Measurements from ENCODE around the gene G3BP1.
"Not testable (repeated sequence)": the region's sequence is repeated elsewhere in the genome, so short reads cannot be mapped to it uniquely, and the experiment has no call there.

G3BP1 gene

DNA sequence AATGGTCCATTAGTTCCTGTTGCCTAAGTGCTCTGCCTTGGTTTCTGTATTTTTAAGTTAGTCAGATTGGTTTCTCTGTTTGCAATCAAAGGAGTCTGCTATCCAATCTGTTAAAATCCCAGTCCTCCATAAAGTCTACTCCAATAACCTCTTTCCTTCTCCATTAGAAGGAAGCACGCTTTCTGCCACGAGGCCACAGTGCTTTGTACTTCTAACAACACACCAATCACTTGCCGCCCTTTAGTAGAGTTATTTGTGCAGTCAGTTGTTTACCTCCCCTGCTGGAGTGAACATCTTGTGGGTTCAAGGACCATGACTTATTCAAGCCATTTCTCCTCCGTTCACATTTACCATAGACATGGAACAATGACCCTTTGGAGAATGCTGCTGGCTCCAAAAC is 83.9 kb downstream of the G3BP1 start:
- H3K23ac ChIP-seq (ENCODE audit: low read length): no peak overlapping the region
- no peak overlapping the region for H3K4me3 ChIP-seq (ENCODE audit: low read depth, low read length)
- H3K4me1 ChIP-seq (ENCODE audit: control insufficient read depth in 1 of 2, insufficient read depth in 2 of 2, low read length in 2 of 2): no peaks in the 10 kb centered on the region
- H3K79me2 ChIP-seq (ENCODE audit: control insufficient read depth, insufficient read depth, low read length, poor library complexity): no peaks in the 10 kb centered on the region
- no peaks in the 10 kb centered on the region for H3K79me1 ChIP-seq (ENCODE audit: low read length)
- H3K27ac ChIP-seq (ENCODE audit: low read depth, low read length): no peak overlapping the region
- no peaks in the 10 kb centered on the region for H3K36me3 ChIP-seq (ENCODE audit: control insufficient read depth in 1 of 2, insufficient read depth in 2 of 2, low read length in 2 of 2)
- no peak overlapping the region for H3K18ac ChIP-seq (ENCODE audit: low read length)
- H4K91ac ChIP-seq (ENCODE audit: low read depth, low read length): no peak overlapping the region
- H3K27me3 ChIP-seq (ENCODE audit: insufficient read depth, low read length): no peaks in the 10 kb centered on the region
- no peak overlapping the region for H3K4ac ChIP-seq (ENCODE audit: low read depth, low read length)
- H2AFZ ChIP-seq (ENCODE audit: insufficient read depth, low read length, poor library complexity): no peak overlapping the region
- DNase-seq: no peak
- H2BK12ac ChIP-seq (ENCODE audit: low read length): no peak overlapping the region
- H4K12ac ChIP-seq (ENCODE audit: low read depth, low read length): no peak overlapping the region
- H3K4me2 ChIP-seq (ENCODE audit: low read length): no peak overlapping the region
- H4K8ac ChIP-seq (ENCODE audit: low read depth, low read length): no peak overlapping the region
- no peak overlapping the region for H3K9ac ChIP-seq (ENCODE audit: low read length)
- H2AK5ac ChIP-seq (ENCODE audit: low read length): no peak overlapping the region
- WGBS (ENCODE audit: extremely low coverage, insufficient coverage, insufficient read length): no CpG with 5 or more reads among the region's 4 CpGs
- no peaks in the 10 kb centered on the region for H3K9me3 ChIP-seq (ENCODE audit: insufficient read depth, low read depth, low read length)
- H2BK120ac ChIP-seq (ENCODE audit: insufficient read depth, low read length, poor library complexity): no peak overlapping the region
- no peak overlapping the region for H3K14ac ChIP-seq (ENCODE audit: low read length)
- H2BK5ac ChIP-seq (ENCODE audit: low read depth, low read length, poor library complexity): no peak overlapping the region

DNA sequence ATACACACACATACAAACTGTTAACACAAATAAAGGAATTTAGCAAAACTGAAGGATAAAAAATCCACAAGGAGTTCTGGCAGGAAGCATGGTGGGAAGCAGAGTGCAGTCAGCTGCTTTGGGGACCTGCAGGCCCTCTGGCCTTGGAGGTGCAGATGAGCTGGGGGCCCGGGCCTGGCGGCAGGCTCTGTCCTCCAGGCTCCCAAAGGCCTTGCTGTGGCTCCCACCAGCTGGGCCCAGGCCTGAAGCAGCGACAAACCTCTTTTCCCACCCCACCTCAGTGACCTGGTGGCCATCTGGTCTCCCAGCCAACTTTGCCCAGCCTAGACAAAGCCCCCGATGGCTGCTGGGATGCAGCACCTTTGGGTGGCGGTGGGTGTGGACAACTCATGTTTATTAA is 85.1 kb downstream of the G3BP1 start:
- no peak overlapping the region for H2BK5ac ChIP-seq (ENCODE audit: low read depth, low read length, poor library complexity)
- H2AFZ ChIP-seq (ENCODE audit: insufficient read depth, low read length, poor library complexity): no peak overlapping the region
- H3K4me3 ChIP-seq (ENCODE audit: low read depth, low read length): no peak overlapping the region
- no peak overlapping the region for H3K14ac ChIP-seq (ENCODE audit: low read length)
- H2BK12ac ChIP-seq (ENCODE audit: low read length): no peak overlapping the region
- H4K91ac ChIP-seq (ENCODE audit: low read depth, low read length): no peak overlapping the region
- H2BK120ac ChIP-seq (ENCODE audit: insufficient read depth, low read length, poor library complexity): no peak overlapping the region
- H3K9me3 ChIP-seq (ENCODE audit: insufficient read depth, low read depth, low read length): no peaks in the 10 kb centered on the region
- no peak overlapping the region for H4K8ac ChIP-seq (ENCODE audit: low read depth, low read length)
- WGBS (ENCODE audit: extremely low coverage, insufficient coverage, insufficient read length): no CpG with 5 or more reads among the region's 5 CpGs
- no peak overlapping the region for H3K27ac ChIP-seq (ENCODE audit: low read depth, low read length)
- no peak overlapping the region for H3K4me2 ChIP-seq (ENCODE audit: low read length)
- no peaks in the 10 kb centered on the region for H3K27me3 ChIP-seq (ENCODE audit: insufficient read depth, low read length)
- no peaks in the 10 kb centered on the region for H3K79me1 ChIP-seq (ENCODE audit: low read length)
- H3K18ac ChIP-seq (ENCODE audit: low read length): no peak overlapping the region
- no peak overlapping the region for H2AK5ac ChIP-seq (ENCODE audit: low read length)
- no peaks in the 10 kb centered on the region for H3K79me2 ChIP-seq (ENCODE audit: control insufficient read depth, insufficient read depth, low read length, poor library complexity)
- H3K4ac ChIP-seq (ENCODE audit: low read depth, low read length): no peak overlapping the region
- H3K9ac ChIP-seq (ENCODE audit: low read length): no peak overlapping the region
- no peak for DNase-seq
- no peaks in the 10 kb centered on the region for H3K4me1 ChIP-seq (ENCODE audit: control insufficient read depth in 1 of 2, insufficient read depth in 2 of 2, low read length in 2 of 2)
- no peaks in the 10 kb centered on the region for H3K36me3 ChIP-seq (ENCODE audit: control insufficient read depth in 1 of 2, insufficient read depth in 2 of 2, low read length in 2 of 2)
- H4K12ac ChIP-seq (ENCODE audit: low read depth, low read length): no peak overlapping the region
- no peak overlapping the region for H3K23ac ChIP-seq (ENCODE audit: low read length)

DNA sequence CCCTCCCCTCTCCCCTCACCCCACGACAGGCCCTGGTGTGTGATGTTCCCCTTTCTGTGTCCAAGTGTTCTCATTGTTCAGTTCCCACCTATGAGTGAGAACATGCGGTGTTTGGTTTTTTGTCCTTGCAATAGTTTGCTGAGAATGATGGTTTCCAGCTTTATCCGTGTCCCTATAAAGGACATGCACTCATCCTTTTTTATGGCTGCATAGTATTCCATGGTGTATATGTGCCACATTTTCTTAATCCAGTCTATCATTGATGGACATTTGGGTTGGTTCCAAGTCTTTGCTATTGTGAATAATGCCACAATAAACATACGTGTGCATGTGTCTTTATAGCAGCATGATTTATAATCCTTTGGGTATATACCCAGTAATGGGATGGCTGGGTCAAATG is 89.1 kb downstream of the G3BP1 start:
- not testable (repeated sequence) for H3K9ac ChIP-seq (ENCODE audit: low read length); H2AFZ ChIP-seq (ENCODE audit: insufficient read depth, low read length, poor library complexity); H2BK12ac ChIP-seq (ENCODE audit: low read length); H3K14ac ChIP-seq (ENCODE audit: low read length); H3K79me1 ChIP-seq (ENCODE audit: low read length); DNase-seq; H3K23ac ChIP-seq (ENCODE audit: low read length); H3K4ac ChIP-seq (ENCODE audit: low read depth, low read length); H3K9me3 ChIP-seq (ENCODE audit: insufficient read depth, low read depth, low read length); H3K27ac ChIP-seq (ENCODE audit: low read depth, low read length); H3K27me3 ChIP-seq (ENCODE audit: insufficient read depth, low read length); H4K12ac ChIP-seq (ENCODE audit: low read depth, low read length); H4K8ac ChIP-seq (ENCODE audit: low read depth, low read length); H3K4me3 ChIP-seq (ENCODE audit: low read depth, low read length); H3K79me2 ChIP-seq (ENCODE audit: control insufficient read depth, insufficient read depth, low read length, poor library complexity); H4K91ac ChIP-seq (ENCODE audit: low read depth, low read length); H2AK5ac ChIP-seq (ENCODE audit: low read length); H2BK5ac ChIP-seq (ENCODE audit: low read depth, low read length, poor library complexity); H3K4me2 ChIP-seq (ENCODE audit: low read length); H3K36me3 ChIP-seq (ENCODE audit: control insufficient read depth in 1 of 2, insufficient read depth in 2 of 2, low read length in 2 of 2); H3K18ac ChIP-seq (ENCODE audit: low read length); H2BK120ac ChIP-seq (ENCODE audit: insufficient read depth, low read length, poor library complexity); H3K4me1 ChIP-seq (ENCODE audit: control insufficient read depth in 1 of 2, insufficient read depth in 2 of 2, low read length in 2 of 2)
- no CpG with 5 or more reads among the region's 4 CpGs for WGBS (ENCODE audit: extremely low coverage, insufficient coverage, insufficient read length)

Data from trophoblast cell (in vitro differentiated cells and primary cell).